ENCODE measurements around the gene PDGFD.

Gene PDGFD

DNA sequence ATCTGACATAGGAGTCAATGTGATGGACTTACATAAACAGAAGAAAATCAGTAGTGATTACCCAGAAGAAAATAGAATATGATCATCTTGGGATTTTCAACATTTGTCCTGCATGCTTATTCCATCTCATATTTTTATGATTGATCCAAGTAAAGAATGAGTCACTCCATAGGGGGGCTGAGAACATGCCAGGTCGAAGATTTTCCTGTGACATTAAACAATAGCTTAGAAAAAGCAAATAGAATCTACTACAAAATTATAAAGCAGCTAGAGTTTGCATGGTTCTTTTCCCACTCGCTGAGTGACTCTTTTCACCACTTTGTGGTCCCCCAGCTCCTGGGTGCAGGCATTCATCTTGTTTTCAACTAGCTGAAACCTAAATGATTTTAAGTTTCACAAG is 71.2 kb downstream of the PDGFD start:
- DNase-seq, result no peak

GRCh38 chr11:104091281-104092096 is 72.5 kb downstream of the PDGFD start:
- no peak for DNase-seq

- DNase-seq, result no peak
Observed at GRCh38 chr11:104090767-104091166, 73.2 kb downstream of the PDGFD start.

- DNase-seq, result no peak
Observed at GRCh38 chr11:104089481-104089880, 74.5 kb downstream of the PDGFD start.

DNA sequence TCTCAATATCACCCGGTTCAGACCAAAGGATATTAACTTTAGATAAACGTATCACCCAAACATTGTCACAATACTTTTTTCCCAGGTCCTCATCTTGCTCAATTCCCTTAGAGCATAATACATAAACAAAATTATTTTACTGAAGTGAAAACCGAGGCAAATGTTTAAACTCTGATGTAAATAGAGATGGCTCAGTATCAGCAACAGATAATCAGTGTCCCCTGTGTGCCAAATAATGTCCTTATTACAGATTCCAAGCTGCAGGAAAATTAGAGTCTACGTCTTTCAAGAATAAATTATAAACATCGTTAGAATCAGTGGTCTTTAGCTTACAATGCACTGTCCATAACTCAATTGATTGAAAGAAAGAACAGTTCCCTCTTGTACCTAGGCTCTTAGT is 77.3 kb downstream of the PDGFD start:
- DNase-seq, result no peak

GRCh38 chr11:104078995-104079394 is 85.0 kb downstream of the PDGFD start:
- DNase-seq, result no peak

DNA sequence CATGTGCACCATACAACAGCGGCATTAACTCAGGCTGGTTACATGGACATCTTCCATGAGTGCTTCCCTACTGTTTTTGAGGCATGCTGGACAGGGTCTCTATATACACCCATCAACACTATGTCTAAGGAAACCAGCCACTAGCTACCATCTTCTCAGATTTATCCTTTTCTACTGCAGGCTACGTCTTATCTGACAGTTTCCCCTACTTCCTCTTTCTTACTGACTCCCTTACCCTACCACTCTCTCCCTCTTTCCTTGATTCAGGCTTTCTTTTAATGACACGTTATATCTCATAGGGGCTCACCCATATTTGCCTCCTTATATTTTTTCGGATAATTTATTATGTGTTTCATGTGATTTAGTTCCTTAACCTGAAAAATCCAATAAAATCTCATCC is 85.7 kb downstream of the PDGFD start:
- DNase-seq, result no peak

- no peak for DNase-seq
Observed at GRCh38 chr11:104076455-104076854, 87.5 kb downstream of the PDGFD start.

GRCh38 chr11:104075706-104076105 is 88.2 kb downstream of the PDGFD start:
- DNase-seq, result no peak

DNA sequence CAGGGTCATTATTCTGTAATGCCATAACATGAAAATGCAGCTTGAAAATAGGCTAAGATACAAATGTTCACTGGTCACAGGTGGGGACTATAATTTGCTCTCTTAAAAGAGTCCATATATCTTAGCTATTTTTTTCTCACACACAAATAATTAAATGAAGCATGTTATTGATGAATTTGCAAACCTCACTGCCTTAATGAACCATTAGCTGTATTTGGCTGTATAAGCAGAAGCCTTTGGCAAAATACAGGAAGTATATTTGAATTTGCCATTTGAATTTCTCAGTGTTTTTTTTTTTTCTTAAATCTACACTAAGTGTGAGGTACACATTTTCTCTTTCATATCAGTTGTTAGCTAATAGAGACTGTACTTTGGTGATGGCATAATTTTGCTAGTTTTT is 88.9 kb downstream of the PDGFD start:
- DNase-seq, result no peak

DNA sequence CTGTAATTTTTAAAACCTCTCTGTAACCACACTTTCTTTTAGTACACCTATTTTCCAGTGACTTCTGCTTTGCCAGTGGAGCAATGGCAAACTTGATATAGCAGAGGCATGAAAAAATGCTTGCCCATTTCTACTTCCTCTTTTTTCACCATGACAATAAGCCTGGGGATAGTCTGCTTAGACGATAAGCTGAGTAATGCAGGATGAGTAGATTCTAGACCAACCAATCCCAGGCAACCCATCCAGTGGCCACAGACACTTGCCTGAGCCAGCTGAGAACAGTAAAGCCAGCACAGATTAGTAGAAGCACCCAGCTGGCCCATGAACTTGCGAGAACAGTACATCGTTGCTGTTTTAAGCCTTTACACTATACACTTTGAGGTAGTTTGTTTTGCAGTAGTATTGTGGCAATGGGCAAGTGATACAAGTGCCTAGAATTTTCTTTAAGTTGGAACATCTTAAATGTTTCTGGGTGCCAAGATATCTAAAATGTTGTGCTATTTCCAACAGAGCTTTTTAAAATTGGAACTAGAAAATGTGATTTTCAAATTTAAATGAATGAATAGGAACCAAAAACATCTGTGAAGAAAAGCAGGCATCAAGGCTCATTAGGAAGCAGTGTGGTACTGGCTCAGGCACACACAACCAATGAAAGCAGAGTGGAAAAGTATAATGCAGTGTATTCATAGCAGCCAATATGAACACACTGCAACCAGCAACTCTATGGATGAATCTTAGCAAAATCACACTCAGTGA is 89.8 kb downstream of the PDGFD start:
- DNase-seq, result no peak

DNA sequence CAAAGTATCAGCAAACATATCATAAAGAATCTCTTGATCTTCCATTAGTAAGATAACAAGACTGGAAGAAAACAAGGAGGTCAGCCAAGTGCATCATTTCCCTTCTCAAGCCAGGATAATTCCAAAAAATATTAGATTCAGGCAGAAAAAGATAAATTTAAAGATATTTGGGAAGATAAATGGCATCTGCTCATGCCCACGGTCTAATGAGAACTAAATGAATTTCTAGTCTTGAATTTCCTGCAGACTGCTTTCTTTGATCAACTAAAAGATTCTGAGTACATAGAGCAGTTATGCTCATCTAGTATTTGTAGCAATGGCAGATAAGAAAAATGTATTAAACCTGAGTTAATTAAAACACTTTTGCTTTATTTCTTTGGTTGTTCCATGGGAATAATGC is 96.4 kb downstream of the PDGFD start:
- no peak for DNase-seq

DNA sequence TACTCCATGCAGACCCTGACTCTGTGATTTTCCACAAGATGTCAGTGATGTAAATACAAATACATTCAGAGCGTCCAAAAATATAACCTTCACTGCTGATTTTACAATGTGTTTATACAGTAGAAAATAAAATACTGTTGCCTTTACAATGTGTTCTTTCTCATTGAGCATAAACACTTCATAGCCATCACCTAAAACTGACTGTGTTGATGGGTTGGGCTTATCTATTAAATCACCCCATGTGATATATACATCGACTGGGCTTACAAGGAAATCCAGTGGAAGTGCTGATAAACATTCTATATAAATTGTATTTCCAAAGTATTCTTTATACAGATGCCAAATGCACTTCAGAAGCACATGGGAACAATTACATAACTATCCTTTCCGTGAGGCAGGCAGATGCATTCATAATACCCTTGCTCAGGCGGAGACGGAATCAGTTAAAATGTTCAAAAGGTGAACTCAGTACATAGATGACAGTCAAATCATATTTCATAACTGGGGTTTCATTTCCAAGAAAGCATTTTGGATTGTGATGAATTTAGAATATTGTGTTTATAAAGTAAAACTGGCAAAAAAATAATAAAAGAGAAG is 99.8 kb downstream of the PDGFD start:
- no peak for DNase-seq

- no peak for DNase-seq
Observed at GRCh38 chr11:104061853-104062521, 102.0 kb downstream of the PDGFD start.

GRCh38 chr11:104060820-104061219 is 103.1 kb downstream of the PDGFD start:
- DNase-seq, result no peak

GRCh38 chr11:104060004-104060794 is 103.7 kb downstream of the PDGFD start:
- DNase-seq, result no peak

GRCh38 chr11:104058680-104059079 is 105.3 kb downstream of the PDGFD start:
- DNase-seq, result no peak

GRCh38 chr11:104057908-104058307 is 106.0 kb downstream of the PDGFD start:
- no peak for DNase-seq

DNA sequence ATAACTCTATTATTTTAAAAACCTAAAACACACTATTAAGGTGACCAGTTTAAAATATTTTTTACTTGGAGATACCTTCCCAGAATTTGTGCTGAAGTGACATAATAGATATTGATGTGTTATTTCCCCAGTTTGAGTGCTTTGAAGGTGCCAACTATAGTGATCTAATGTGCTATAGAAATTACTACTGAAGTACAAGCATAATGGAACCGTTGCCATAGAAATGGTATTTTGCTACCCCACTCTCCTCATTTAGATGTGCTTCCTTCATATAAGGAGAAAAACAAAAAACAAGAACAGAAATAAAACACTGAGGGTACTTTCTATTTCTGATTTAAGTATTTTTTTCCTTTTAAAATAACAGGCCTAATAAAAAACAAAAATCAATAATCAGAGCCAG is 108.4 kb downstream of the PDGFD start:
- no peak for DNase-seq

DNA sequence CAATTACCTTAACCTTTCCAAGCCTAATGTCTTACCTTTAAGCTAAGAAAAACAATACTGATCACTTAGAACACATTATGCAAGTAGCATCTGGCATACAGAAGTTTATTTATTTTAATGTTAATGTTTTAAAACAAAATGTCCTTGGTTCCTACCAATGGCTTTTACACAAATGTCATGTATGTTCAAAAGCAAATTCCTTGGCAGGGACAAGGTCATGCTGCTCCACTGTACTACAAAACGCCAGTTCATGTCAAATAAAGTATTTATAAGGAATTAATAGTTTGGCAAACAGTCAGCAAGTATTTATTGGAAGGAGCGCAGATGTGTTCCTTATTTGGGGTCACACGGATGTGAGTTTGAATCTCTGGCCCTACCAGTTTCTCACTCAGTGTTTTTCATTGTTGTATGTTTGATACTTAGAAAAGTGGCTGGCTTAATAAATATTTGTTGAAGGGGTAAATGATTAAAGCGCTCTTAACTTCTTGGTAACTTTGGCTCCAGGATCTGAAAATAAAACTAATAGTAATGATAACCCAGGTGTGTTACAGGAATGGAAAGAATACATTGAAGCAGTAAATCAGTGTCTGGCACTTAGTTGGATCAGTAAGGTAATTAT is 108.9 kb downstream of the PDGFD start:
- no peak for DNase-seq

DNA sequence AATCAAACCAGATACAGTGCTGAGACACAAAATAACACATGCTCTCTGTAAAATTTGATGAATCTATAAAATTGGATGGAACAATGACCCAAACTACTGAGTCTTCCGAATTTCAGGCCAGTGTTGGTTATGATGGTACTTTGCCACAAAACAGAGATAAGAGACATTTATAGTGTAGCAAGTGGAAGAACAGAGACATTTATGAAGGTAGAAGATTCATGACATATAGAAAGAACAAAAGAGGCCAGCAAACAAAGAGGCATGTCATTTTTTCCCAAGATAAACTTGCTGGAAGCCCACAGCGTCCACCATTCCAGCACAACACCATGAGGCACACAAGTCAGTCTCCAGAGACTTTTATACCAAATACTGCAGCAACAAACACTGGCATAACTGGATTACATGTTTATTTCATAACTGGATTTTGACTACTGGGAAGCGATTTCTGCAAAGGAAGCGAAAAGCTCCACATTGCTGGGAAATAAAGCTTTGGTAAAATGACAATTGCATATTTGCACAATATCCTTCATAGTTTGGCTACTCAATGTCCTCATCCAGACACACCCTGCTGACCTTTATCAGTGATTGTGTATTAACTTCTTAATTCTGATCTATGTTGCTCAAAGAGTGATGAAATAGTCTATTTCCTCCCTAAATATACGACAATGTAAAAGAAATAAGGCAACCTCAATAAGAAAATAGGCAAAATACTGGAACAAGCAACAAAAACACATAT is 110.0 kb downstream of the PDGFD start:
- DNase-seq, result no peak

Measured in T1000 (cell line).